ENCODE measurements around the gene STAC3.

- TF ChIP-seq EZH2 (IDR thresholded peaks at IDR 0.05; ENCODE audit: low read depth, unreplicated experiment) (no peak), CTCF (conservative IDR thresholded peaks at IDR 0.05; ENCODE audit: low read depth in 2 of 2) (no peak), POLR2AphosphoS5 (IDR thresholded peaks at IDR 0.05; ENCODE audit: low read depth) (no peak), EZH2phosphoT487 (IDR thresholded peaks at IDR 0.05; ENCODE audit: unreplicated experiment) (no peak), REST (IDR thresholded peaks at IDR 0.05; ENCODE audit: unreplicated experiment) (no peak), ZNF331 (CRISPR knock-in tag; IDR thresholded peaks at IDR 0.05; ENCODE audit: low read depth) (no peak), ETS1 (IDR thresholded peaks at IDR 0.05) (no peak), STAT1 (IDR thresholded peaks at IDR 0.05; ENCODE audit: unreplicated experiment) (no peak), CREB1 (CRISPR knock-in tag; IDR thresholded peaks at IDR 0.05; ENCODE audit: low read depth) (no peak)
Measured at GRCh38 chr12:57250541-57250940, 446 bp downstream of the STAC3 start.

All from GM23338 (cell line).